NCI-H510A treated with DMSO at 0.1 percent for 48 hours (cell line): Measurements from ENCODE around the gene ATOSB.

Source experiments
- DNase-seq: peaks from one replicate; lab custom pipeline; 2025; lab: John Stamatoyannopoulos, UW

Gene ATOSB

GRCh38 chr9:35054185-35054835 is 61.4 kb downstream of the ATOSB start:
- no peak for DNase-seq
